ENCODE results near the gene MYO1B.

DNA sequence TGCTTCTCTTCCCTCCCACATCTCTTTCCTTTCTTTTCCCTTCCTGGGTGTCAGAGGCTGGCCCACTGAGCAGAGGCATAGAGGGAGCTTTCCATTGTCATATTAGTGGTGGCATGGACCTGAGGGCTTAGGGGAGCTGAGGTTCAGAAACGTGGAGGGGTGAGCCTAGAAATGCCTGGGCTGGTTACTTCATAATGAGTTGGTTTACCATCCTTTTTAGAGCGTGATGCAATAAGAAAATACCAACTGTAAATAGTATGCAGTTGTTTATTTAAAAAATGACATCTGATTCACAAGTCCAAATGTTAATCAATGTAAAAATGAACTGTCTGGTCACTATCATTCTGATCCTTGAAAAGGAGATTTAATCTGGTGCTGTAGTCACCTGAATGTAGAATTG lies 46.3 kb downstream of the MYO1B start:
- TF ChIP-seq POLR2AphosphoS5 (IDR thresholded peaks at IDR 0.05; ENCODE audit: low read depth, low read length) (no peak), SRF (IDR thresholded peaks at IDR 0.05; ENCODE audit: low read depth, low read length) (no peak), TEAD4 (IDR thresholded peaks at IDR 0.05; ENCODE audit: low read depth, low read length) (no peak)
- TF ChIP-seq, protein P1, sequence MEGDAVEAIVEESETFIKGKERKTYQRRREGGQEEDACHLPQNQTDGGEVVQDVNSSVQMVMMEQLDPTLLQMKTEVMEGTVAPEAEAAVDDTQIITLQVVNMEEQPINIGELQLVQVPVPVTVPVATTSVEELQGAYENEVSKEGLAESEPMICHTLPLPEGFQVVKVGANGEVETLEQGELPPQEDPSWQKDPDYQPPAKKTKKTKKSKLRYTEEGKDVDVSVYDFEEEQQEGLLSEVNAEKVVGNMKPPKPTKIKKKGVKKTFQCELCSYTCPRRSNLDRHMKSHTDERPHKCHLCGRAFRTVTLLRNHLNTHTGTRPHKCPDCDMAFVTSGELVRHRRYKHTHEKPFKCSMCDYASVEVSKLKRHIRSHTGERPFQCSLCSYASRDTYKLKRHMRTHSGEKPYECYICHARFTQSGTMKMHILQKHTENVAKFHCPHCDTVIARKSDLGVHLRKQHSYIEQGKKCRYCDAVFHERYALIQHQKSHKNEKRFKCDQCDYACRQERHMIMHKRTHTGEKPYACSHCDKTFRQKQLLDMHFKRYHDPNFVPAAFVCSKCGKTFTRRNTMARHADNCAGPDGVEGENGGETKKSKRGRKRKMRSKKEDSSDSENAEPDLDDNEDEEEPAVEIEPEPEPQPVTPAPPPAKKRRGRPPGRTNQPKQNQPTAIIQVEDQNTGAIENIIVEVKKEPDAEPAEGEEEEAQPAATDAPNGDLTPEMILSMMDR (IDR thresholded peaks at IDR 0.05; ENCODE audit: control extremely low read depth in 1 of 3, insufficient read depth in 1 of 3, low read depth in 1 of 3, low read length in 3 of 3): no peak

Measured in H1 (cell line).